ENCODE data around the gene NEK8.

The NEK8 gene

DNA sequence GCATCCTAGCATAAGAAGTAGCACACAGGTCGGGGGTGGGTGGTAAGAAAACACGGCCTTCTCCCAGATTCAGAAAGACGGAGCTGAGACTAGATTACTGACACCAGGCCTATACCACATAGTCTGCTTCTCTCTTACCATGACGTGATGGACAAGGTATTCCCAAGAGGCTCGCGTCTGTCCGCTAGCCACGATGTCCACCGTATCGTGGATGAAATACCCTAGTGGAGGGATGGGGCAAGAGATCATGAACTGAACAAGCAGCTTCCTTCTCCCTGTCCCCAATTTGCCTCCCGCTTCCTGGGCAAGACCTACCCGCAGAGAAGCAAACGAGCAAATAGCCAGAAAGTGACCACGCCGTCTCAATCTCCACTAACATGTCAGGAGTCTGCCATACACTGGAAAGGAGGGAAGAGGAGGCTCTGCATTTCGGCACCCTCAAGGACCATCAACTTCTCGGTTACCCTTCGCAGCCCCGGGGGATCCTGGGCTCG is 3.4 kb upstream of the NEK8 start:
- H3K27ac ChIP-seq = peak overlapping the region; percentile 90 to 99
- TF ChIP-seq CTCF (IDR thresholded peaks at IDR 0.05) = no peak
- peaks cover 4 to 61% (median 40%) of the 10 kb centered on the region in 4 donors for H3K4me1 ChIP-seq
- H3K27me3 ChIP-seq = no peaks in the 10 kb centered on the region
- peak overlapping the region; percentile 65 to 91 for H3K4me3 ChIP-seq
- peaks cover 36 to 38% (median 37%) of the 10 kb centered on the region in 3 donors for H3K36me3 ChIP-seq
- H3K9me3 ChIP-seq = no peaks in the 10 kb centered on the region
- DNase-seq = no peak
- intact Hi-C loops (cut with DNase I; ENCODE audit: low total_unique reads) = loop anchor here (5.0 kb wide), 1 partner anchor 172 kb away; the partner anchor contains the start of gene FLOT2

DNA sequence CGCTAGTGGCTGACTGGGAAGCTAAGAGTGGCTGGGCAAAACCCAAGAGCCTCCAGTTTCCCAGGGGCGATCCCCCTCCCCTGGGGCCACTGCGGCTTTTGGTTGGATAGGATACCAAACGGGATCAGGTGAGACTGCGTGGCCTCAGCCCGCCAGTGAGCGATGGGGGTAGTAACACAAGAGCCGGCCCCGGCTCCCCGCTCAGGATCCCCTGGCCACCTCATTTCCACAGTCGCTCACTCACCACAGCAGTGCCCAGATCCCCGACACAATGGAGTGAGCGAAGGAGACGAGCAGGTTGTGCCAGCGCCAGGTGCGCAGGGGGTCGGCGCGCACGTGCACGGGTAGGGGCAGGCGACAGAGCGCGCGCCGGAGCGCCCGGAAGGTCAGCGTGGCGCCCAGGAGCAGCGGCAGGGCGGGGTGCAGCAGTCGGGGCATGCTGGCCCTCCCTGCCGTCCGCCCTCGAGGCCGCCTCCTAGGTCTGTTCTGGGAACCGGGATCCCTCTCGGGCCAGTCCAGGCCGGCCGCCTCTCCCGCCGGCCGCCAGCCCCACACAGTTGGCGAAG is 2.8 kb upstream of the NEK8 start:
- H3K4me1 ChIP-seq = peaks cover 4 to 55% (median 35%) of the 10 kb centered on the region in 4 donors
- TF ChIP-seq CTCF (IDR thresholded peaks at IDR 0.05) = peak in 1 of 2 experiments; percentile 9
- peak; percentile 62 to 84 for DNase-seq
- peak overlapping the region; percentile 65 to 91 for H3K4me3 ChIP-seq
- peaks cover 36 to 37% (median 37%) of the 10 kb centered on the region in 3 donors for H3K36me3 ChIP-seq
- intact Hi-C loops (cut with DNase I; ENCODE audit: low total_unique reads) = loop anchor here (5.0 kb wide), 1 partner anchor 172 kb away; the partner anchor contains the start of gene FLOT2
- peak overlapping the region; percentile 90 to 99 for H3K27ac ChIP-seq
- no peaks in the 10 kb centered on the region for H3K9me3 ChIP-seq
- H3K27me3 ChIP-seq = no peaks in the 10 kb centered on the region

DNA sequence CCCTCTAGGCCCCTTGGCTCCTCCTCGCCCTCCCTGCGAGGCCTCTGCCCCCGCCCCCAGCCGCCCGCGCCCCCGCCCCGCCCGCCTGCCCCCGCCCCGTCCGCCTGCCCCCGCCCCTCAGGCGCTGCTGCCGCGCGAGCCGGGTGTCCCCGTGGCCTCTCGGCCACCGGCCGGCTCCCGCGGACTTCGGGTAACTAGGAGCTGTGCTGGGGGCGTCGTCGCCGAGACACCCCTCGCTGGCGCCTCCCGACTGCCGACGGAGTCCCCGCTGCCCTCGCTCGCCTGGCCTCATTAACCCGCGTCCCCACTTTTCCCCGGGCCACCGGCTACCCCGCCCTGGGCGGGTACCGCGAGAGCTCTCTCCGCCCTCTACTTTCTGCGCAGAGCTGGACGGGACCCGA is 2.4 kb upstream of the NEK8 start, which contains the start of gene TLCD1:
TLCD1 (minus strand) TSS at position 8 of the 401 bp plus-strand sequence. CDS start 136 bp downstream, outside the sequence.
- TF ChIP-seq CTCF (IDR thresholded peaks at IDR 0.05) = no peak
- DNase-seq = peak; percentile 56 to 84
- Histone ChIP-seq H3K4me3 (peak within 1 kb of the TSS; percentile 65 to 91), H3K36me3 (peaks cover 32 to 34% (median 34%) of the 10 kb centered on the region in 3 donors), H3K27ac (peak within 1 kb of the TSS; percentile 90 to 99), H3K4me1 (peaks cover 4 to 50% (median 30%) of the 10 kb centered on the region in 4 donors), H3K9me3 (no peaks in the 10 kb centered on the region), H3K27me3 (no peaks in the 10 kb centered on the region)
- intact Hi-C loops (cut with DNase I; ENCODE audit: low total_unique reads) = loop anchor here (5.0 kb wide), 1 partner anchor 171 kb away; the partner anchor contains the start of gene FLOT2

- no peaks in the 10 kb centered on the region for H3K27me3 ChIP-seq
- peak; percentile 99 to 100 for TF ChIP-seq CTCF (IDR thresholded peaks at IDR 0.05)
- no peaks in the 10 kb centered on the region for H3K9me3 ChIP-seq
- peak overlapping the region; percentile 65 to 91 for H3K4me3 ChIP-seq
- DNase-seq = peak; percentile 95 to 96
- intact Hi-C loops (cut with DNase I; ENCODE audit: low total_unique reads) = loop anchor here (1.0 to 5.0 kb wide), 2 partner anchors 21 to 170 kb away; partner anchors contain the start of gene FLOT2
- H3K4me1 ChIP-seq = peaks cover 4 to 44% (median 24%) of the 10 kb centered on the region in 4 donors
- H3K36me3 ChIP-seq = peaks cover 27 to 29% (median 27%) of the 10 kb centered on the region in 3 donors
- H3K27ac ChIP-seq = peak overlapping the region; percentile 90 to 99
Measured at GRCh38 chr17:28726627-28727491, 1.7 kb upstream of the NEK8 start.

DNA sequence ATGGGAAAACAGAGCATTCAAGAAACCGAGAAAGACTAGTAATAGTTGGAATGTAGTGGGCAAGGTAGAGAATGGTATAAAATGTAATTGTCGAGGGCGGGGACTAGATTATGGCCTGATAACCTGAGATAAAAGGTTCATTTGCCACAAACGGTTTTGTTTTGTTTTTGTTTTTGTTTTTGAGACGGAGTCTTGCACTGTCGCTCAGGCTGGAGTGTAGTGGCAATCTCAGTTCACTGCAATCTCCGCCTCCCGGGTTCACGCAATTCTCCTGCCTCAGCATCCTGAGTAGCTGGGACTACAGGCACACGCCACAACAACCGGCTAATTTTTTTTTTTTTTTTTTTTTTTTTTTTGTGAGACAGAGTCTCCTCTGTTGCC is 1.4 kb downstream of the NEK8 start:
- Histone ChIP-seq H3K36me3 (no peaks in the 10 kb centered on the region), H3K9me3 (no peaks in the 10 kb centered on the region), H3K27me3 (no peaks in the 10 kb centered on the region), H3K4me1 (peaks cover 4 to 31% (median 19%) of the 10 kb centered on the region in 4 donors), H3K4me3 (no peak overlapping the region), H3K27ac (no peak overlapping the region)
- DNase-seq = no peak
- no peak for TF ChIP-seq CTCF (IDR thresholded peaks at IDR 0.05)
- intact Hi-C loops (cut with DNase I; ENCODE audit: low total_unique reads) = loop anchor here (2.0 to 5.0 kb wide), 2 partner anchors 13 to 167 kb away; partner anchors contain the start of gene FLOT2

Data from tibial artery (tissue), 4 donors.